GM12878 (cell line): Measurements from ENCODE around the gene SOS1. TPM values are rescaled to one million over a fixed set of nuclear protein-coding genes. Genes with fewer than 3 reads are reported as not detected.

Experiments
- ATAC-seq: fragments of 200-7000 bp; cut with Tn5 transposase; 3 replicates; pipeline ENCODE4 v1.9.1; 2020; ENCODE audit warnings: mild to moderate bottlenecking, moderate library complexity
- BruUV-seq: library from RNA; stranded (reverse); fragments of 400-500 nt; replicated peaks from 2 replicates; lab custom pipeline; 2021; lab: Mats Ljungman, UMichigan
- CTCF ChIA-PET: fragments of 300-600 bp; sonication (Branson Sonifier 250); formaldehyde crosslinking; extraction: SDS; loops from one replicate; lab custom pipeline; 2021; ENCODE audit warnings: inconsistent platforms; lab: Yijun Ruan, JAX
- POLR2A ChIA-PET: fragments of 350-600 bp; formaldehyde crosslinking; extraction: SDS; loops from one replicate; lab custom pipeline; 2021; ENCODE audit warnings: inconsistent platforms; lab: Charles Lee
- RAD21 ChIA-PET: fragments of 300-600 bp; sonication (Branson Sonifier 250); formaldehyde crosslinking; loops from one replicate; lab custom pipeline; 2023; ENCODE audit warnings: antibody characterized with exemption; ENCODE audit not compliant: unreplicated experiment; lab: Charles Lee
- SMC1A ChIA-PET: fragments of 300-600 bp; sonication (Branson Sonifier 250); formaldehyde crosslinking; loops from one replicate; lab custom pipeline; 2023; ENCODE audit not compliant: unreplicated experiment, uncharacterized antibody; lab: Charles Lee
- DNase-seq: peaks from one replicate; pipeline ENCODE4 v3.0.0-alpha.2; 2011; ENCODE audit warnings: low read depth, low spot score
- FAIRE-seq: peaks from 3 replicates; lab custom pipeline; 2011; peaks lifted over from hg19 to GRCh38; lab: Jason Lieb, UNC
- H2AFZ ChIP-seq: 2 replicates; pipeline ENCODE4 v1.6.0; 2011; ENCODE audit warnings: low read depth, low read length, control low read depth; ENCODE audit not compliant: control insufficient read depth
- H3K27ac ChIP-seq: 2 replicates; pipeline ENCODE4 v1.5.1; 2011; ENCODE audit warnings: control low read depth; ENCODE audit not compliant: control insufficient read depth, insufficient read depth
- H3K27me3 ChIP-seq, 2 experiments: replicated peaks in 1 of 2; 2 replicates each; pipeline versions ENCODE4 v1.6.0 to v1.6.1; 2011; ENCODE audit warnings: low read length in 1 of 2; ENCODE audit not compliant: control insufficient read depth in 2 of 2, insufficient read depth in 2 of 2
- H3K36me3 ChIP-seq, 2 experiments: 2 replicates each; pipeline ENCODE4 v1.5.1; 2011; ENCODE audit warnings: low read length in 1 of 2; ENCODE audit not compliant: control insufficient read depth in 2 of 2, insufficient read depth in 2 of 2
- H3K4me1 ChIP-seq: 2 replicates; pipeline ENCODE4 v1.6.1; 2011; ENCODE audit warnings: mild to moderate bottlenecking, low read length, moderate library complexity, mixed read lengths; ENCODE audit not compliant: control insufficient read depth, insufficient read depth
- H3K4me2 ChIP-seq: 2 replicates; pipeline ENCODE4 v1.6.0; 2011; ENCODE audit warnings: control low read depth; ENCODE audit not compliant: control insufficient read depth, insufficient read depth
- H3K4me3 ChIP-seq: fragments of 200-600 bp; sonication (generic); 2 replicates; pipeline ENCODE4 v1.5.1; 2016
- H3K79me2 ChIP-seq: 2 replicates; pipeline ENCODE4 v1.6.0; 2011; ENCODE audit warnings: low read length; ENCODE audit not compliant: control insufficient read depth, insufficient read depth
- H3K9ac ChIP-seq: 2 replicates; pipeline ENCODE4 v1.8.0; 2011; ENCODE audit warnings: low read length, control low read depth, mixed read lengths; ENCODE audit not compliant: control insufficient read depth, insufficient read depth
- H3K9me3 ChIP-seq: replicated peaks from 3 replicates; pipeline ENCODE4 v1.5.1; 2011; ENCODE audit warnings: mild to moderate bottlenecking, low read length; ENCODE audit not compliant: control insufficient read depth, insufficient read depth
- H4K20me1 ChIP-seq: 2 replicates; pipeline ENCODE4 v1.6.0; 2011; ENCODE audit not compliant: control insufficient read depth, insufficient read depth
- ZBED1 ChIP-seq: IDR thresholded peaks from 2 replicates; pipeline ENCODE4 v1.6.1; 2016; ENCODE audit warnings: borderline replicate concordance
- WGBS: methylation state at CpG from one replicate; pipeline ENCODE4 v1.1.6; 2016; ENCODE audit warnings: low lambda C conversion rate; ENCODE audit not compliant: insufficient replicate concordance, insufficient coverage; ENCODE audit errors: missing lambda C conversion rate; 5-methylcytosine and 5-hydroxymethylcytosine counted together
- in situ Hi-C: fragments of 300-500 bp; cut with MboI; formaldehyde crosslinking; loops from 9 replicates; pipeline ENCODE4 v1.14.3; 2018; ENCODE audit warnings: mixed read lengths
- intact Hi-C: fragments of 100-400 bp; cut with micrococcal nuclease; formaldehyde crosslinking; loops from one replicate; pipeline ENCODE4 v1.14.2; 2022; ENCODE audit not compliant: unreplicated experiment
- polyA plus RNA-seq, 11 experiments: library from polyadenylated mRNA; depleted of rRNA in 4 of 11; unstranded in 6 of 11; stranded (reverse) in 5 of 11; fragments of >200 nt; fragmentation: Nextera tagmentation in 4 of 11; fragmentation: Illumina TruSeq in 1 of 11; extraction: Ambion mirVana in 4 of 11; extraction: Trizol in 1 of 11; gene quantifications; 1 replicate in 1 of 11; 2 replicates in 10 of 11; pipeline versions ENCODE4 v1.2.1 to v1.2.3, GENCODE V29; 2011 to 2016; ENCODE audit warnings: inconsistent platforms in 2 of 11, missing spikeins in 2 of 11, low read depth in 1 of 11
- total RNA-seq, 4 experiments: library from RNA; depleted of rRNA in 3 of 4; stranded (reverse); fragments of >200 nt in 3 of 4; fragmentation: Illumina TruSeq in 1 of 4; extraction: Trizol in 1 of 4; gene quantifications; 2 replicates each; pipeline versions ENCODE4 v1.2.1 to v1.2.3, GENCODE V29; 2013 to 2021
- TF ChIP-seq, protein P1 (sequence below): fragments of 450-650 bp; formaldehyde crosslinking; IDR thresholded peaks from 2 replicates; pipeline ENCODE4 v1.5.0; 2022; ENCODE audit warnings: mild to moderate bottlenecking, missing genetic modification characterization
- TF ChIP-seq, protein P2 (sequence below): fragments of 450-650 bp; IDR thresholded peaks from 2 replicates; pipeline ENCODE4 v1.6.1; 2017; ENCODE audit warnings: borderline replicate concordance

SOS1 gene
- total and polyA plus RNA-seq, 10 of the 15 experiments (the other 5 are each of a cell fraction or from before 2014, with no cell fraction given), result 2.1 to 24.1 (median 8.5) TPM

DNA sequence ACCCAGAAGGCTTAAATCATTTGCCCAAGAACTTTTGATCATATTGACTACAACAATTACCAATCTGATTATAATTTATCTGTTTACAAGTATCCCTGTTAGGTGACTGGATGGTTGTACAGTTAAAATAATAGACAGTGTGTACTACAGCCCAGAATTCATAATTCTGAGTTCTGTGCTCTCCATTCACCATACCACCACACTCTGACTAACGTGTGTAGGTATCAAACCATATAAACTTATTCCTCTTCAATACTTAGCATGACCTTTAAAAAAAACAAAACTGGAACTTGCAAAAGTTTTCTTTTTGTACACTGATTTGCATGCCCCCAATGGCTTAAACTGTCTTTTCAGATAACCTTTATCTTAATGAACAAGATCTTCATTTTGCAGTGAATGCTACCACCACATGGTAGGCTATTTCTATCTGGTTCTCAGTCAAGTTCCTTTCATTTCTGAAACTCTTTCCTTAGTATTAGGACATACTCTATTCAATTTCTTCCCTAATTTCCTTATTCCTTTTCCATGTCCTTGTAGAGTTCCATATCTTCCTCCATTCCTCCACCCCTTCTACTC is 50.9 kb downstream of the SOS1 start:
- WGBS, result 96% methylated on average over 1 of the region's 1 CpG
- intact Hi-C loops, result loop anchor here (5.0 kb wide), 1 partner anchor 662 kb away; no protein-coding TSS in a partner anchor
- H3K36me3 ChIP-seq, result peaks cover 0 to 2% of the 10 kb centered on the region in 2 experiments; a peak in 2 of 4 replicates
- ATAC-seq (no peak), DNase-seq (no peak), FAIRE-seq (no peak)
- no peaks in the 10 kb centered on the region for H3K4me1 ChIP-seq
- H3K79me2 ChIP-seq, result no peaks in the 10 kb centered on the region; the same call in none of the 2 replicates
- in situ Hi-C loops, result loop anchor here (25.0 kb wide), 1 partner anchor 667 kb away; no protein-coding TSS in a partner anchor
- RAD21 ChIA-PET, result interaction anchor here (1.2 to 2.2 kb wide), 2 partner anchors 12 to 57 kb away, joined by 4 to 5 read pairs; no protein-coding TSS in a partner anchor
- H3K4me2 ChIP-seq, result no peak overlapping the region
- no TSS peak for BruUV-seq
- H3K4me3 ChIP-seq, result no peak overlapping the region
- CTCF ChIA-PET, result interaction anchor here (2.2 kb wide), 1 partner anchor 158 kb away, joined by 7 read pairs; no protein-coding TSS in a partner anchor
- H3K9me3 ChIP-seq, result no peaks in the 10 kb centered on the region
- SMC1A ChIA-PET, result interaction anchor here (0.8 to 2.0 kb wide), 3 partner anchors 8 to 48 kb away, joined by 3 to 5 read pairs (median 4); no protein-coding TSS in a partner anchor
- TF ChIP-seq, protein P1, sequence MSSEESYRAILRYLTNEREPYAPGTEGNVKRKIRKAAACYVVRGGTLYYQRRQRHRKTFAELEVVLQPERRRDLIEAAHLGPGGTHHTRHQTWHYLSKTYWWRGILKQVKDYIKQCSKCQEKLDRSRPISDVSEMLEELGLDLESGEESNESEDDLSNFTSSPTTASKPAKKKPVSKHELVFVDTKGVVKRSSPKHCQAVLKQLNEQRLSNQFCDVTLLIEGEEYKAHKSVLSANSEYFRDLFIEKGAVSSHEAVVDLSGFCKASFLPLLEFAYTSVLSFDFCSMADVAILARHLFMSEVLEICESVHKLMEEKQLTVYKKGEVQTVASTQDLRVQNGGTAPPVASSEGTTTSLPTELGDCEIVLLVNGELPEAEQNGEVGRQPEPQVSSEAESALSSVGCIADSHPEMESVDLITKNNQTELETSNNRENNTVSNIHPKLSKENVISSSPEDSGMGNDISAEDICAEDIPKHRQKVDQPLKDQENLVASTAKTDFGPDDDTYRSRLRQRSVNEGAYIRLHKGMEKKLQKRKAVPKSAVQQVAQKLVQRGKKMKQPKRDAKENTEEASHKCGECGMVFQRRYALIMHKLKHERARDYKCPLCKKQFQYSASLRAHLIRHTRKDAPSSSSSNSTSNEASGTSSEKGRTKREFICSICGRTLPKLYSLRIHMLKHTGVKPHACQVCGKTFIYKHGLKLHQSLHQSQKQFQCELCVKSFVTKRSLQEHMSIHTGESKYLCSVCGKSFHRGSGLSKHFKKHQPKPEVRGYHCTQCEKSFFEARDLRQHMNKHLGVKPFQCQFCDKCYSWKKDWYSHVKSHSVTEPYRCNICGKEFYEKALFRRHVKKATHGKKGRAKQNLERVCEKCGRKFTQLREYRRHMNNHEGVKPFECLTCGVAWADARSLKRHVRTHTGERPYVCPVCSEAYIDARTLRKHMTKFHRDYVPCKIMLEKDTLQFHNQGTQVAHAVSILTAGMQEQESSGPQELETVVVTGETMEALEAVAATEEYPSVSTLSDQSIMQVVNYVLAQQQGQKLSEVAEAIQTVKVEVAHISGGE (CRISPR knock-in tag), result no peak
- TF ChIP-seq, protein P2, sequence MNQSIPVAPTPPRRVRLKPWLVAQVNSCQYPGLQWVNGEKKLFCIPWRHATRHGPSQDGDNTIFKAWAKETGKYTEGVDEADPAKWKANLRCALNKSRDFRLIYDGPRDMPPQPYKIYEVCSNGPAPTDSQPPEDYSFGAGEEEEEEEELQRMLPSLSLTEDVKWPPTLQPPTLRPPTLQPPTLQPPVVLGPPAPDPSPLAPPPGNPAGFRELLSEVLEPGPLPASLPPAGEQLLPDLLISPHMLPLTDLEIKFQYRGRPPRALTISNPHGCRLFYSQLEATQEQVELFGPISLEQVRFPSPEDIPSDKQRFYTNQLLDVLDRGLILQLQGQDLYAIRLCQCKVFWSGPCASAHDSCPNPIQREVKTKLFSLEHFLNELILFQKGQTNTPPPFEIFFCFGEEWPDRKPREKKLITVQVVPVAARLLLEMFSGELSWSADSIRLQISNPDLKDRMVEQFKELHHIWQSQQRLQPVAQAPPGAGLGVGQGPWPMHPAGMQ, result no peak
- TF ChIP-seq ZBED1, result no peak
- H3K27ac ChIP-seq, result no peak overlapping the region
- no peaks in the 10 kb centered on the region; the same call in 1 of the 2 replicates for H4K20me1 ChIP-seq
- H2AFZ ChIP-seq, result no peak overlapping the region
- no peak overlapping the region for H3K9ac ChIP-seq
- no peaks in the 10 kb centered on the region for H3K27me3 ChIP-seq
- POLR2A ChIA-PET, result no interaction called here
